H1 (cell line): ENCODE measurements around the gene SLIT2. TPM values are rescaled to one million over a fixed set of nuclear protein-coding genes. Genes with fewer than 3 reads are reported as not detected.

Experiments used
- CTCF ChIA-PET: fragments of 300-600 bp; sonication (Branson Sonifier 250); formaldehyde crosslinking; loops from one replicate; lab custom pipeline; 2021; ENCODE audit not compliant: partially characterized antibody; lab: Charles Lee
- POLR2A ChIA-PET: fragments of 300-600 bp; sonication (Branson Sonifier 250); formaldehyde crosslinking; loops from one replicate; lab custom pipeline; 2021; ENCODE audit warnings: inconsistent platforms; ENCODE audit not compliant: partially characterized antibody; lab: Charles Lee
- DNase-seq, 2 experiments: peaks; one replicate each; pipeline versions ENCODE4 v3.0.0 to v3.0.0-alpha.2; 2010 to 2022; ENCODE audit warnings: low spot score in 2 of 2, low read depth in 1 of 2, mixed read lengths in 1 of 2
- FAIRE-seq: peaks from 2 replicates; lab custom pipeline; 2011; peaks lifted over from hg19 to GRCh38; lab: Jason Lieb, UNC
- H2AFZ ChIP-seq: 2 replicates; pipeline ENCODE4 v1.8.1; 2012; ENCODE audit warnings: low read length, inconsistent platforms
- H2AK5ac ChIP-seq: 2 replicates; pipeline ENCODE4 v1.6.1; 2013; ENCODE audit warnings: low read depth, low read length
- H2BK120ac ChIP-seq: replicated peaks from 2 replicates; pipeline ENCODE3; 2013; ENCODE audit warnings: low read depth, low read length, inconsistent platforms
- H2BK12ac ChIP-seq: 2 replicates; pipeline ENCODE4 v1.6.1; 2013; ENCODE audit warnings: low read depth, low read length
- H2BK15ac ChIP-seq: 2 replicates; pipeline ENCODE4 v1.6.1; 2013; ENCODE audit warnings: low read length
- H2BK20ac ChIP-seq: 2 replicates; pipeline ENCODE4 v1.6.1; 2013; ENCODE audit warnings: low read length
- H2BK5ac ChIP-seq: 2 replicates; pipeline ENCODE4 v1.6.1; 2013; ENCODE audit warnings: low read depth, low read length
- H3K14ac ChIP-seq: 2 replicates; pipeline ENCODE4 v1.6.1; 2013; ENCODE audit warnings: inconsistent platforms; ENCODE audit not compliant: insufficient read length
- H3K18ac ChIP-seq: 2 replicates; pipeline ENCODE4 v1.6.1; 2013; ENCODE audit warnings: low read length; ENCODE audit errors: extremely low read depth
- H3K23ac ChIP-seq: 2 replicates; pipeline ENCODE4 v1.6.1; 2013; ENCODE audit warnings: inconsistent platforms; ENCODE audit not compliant: insufficient read length
- H3K23me2 ChIP-seq: 2 replicates; pipeline ENCODE4 v1.6.1; 2013; ENCODE audit warnings: low read depth, low read length
- H3K27ac ChIP-seq: 2 replicates; pipeline ENCODE4 v1.6.1; 2011; ENCODE audit warnings: low read depth, low read length, inconsistent platforms
- H3K27me3 ChIP-seq, 4 experiments: replicated peaks in 1 of 4; 1 replicate in 1 of 4; 2 replicates in 3 of 4; pipeline versions ENCODE4 v1.6.1 to v1.8.1; 2011 to 2013; ENCODE audit warnings: low read length in 3 of 4, mild to moderate bottlenecking in 3 of 4, inconsistent platforms in 2 of 4, mixed read lengths in 2 of 4, moderate library complexity in 1 of 4; ENCODE audit not compliant: control insufficient read depth in 3 of 4, insufficient read depth in 3 of 4; ENCODE audit errors: extremely low read depth in 1 of 4
- H3K36me3 ChIP-seq, 4 experiments: 2 replicates each; pipeline versions ENCODE4 v1.6.1 to v1.8.1; 2011 to 2013; ENCODE audit warnings: mild to moderate bottlenecking in 4 of 4, low read length in 3 of 4, moderate library complexity in 2 of 4, control low read depth in 1 of 4, inconsistent platforms in 1 of 4; ENCODE audit not compliant: insufficient read depth in 4 of 4, control insufficient read depth in 2 of 4
- H3K4ac ChIP-seq: replicated peaks from 2 replicates; pipeline ENCODE3; 2013; ENCODE audit warnings: low read length, low read depth, mixed read lengths, inconsistent platforms; ENCODE audit not compliant: insufficient read length
- H3K4me1 ChIP-seq, 4 experiments: replicated peaks in 1 of 4; 1 replicate in 1 of 4; 2 replicates in 3 of 4; pipeline versions ENCODE4 v1.6.1 to v1.8.1; 2011 to 2013; ENCODE audit warnings: low read length in 3 of 4, inconsistent platforms in 2 of 4, mixed read lengths in 1 of 4; ENCODE audit not compliant: insufficient read depth in 4 of 4, control insufficient read depth in 3 of 4
- H3K4me2 ChIP-seq, 2 experiments: 2 replicates each; pipeline versions ENCODE4 v1.6.1 to v1.8.1; 2011 to 2013; ENCODE audit warnings: low read depth in 2 of 2, low read length in 2 of 2, control low read depth in 1 of 2, inconsistent platforms in 1 of 2, mild to moderate bottlenecking in 1 of 2; ENCODE audit not compliant: insufficient read depth in 1 of 2
- H3K4me3 ChIP-seq, 4 experiments: fragments of 200-600, 300-600 bp in 1 of 4; sonication (generic), shearing (Covaris generic), sonication (Bioruptor Twin) in 1 of 4; 2 replicates each; pipeline versions ENCODE4 v1.5.1 to v1.8.1; 2011 to 2016; ENCODE audit warnings: low read length in 4 of 4, low read depth in 3 of 4, control low read depth in 2 of 4, inconsistent platforms in 2 of 4, mild to moderate bottlenecking in 2 of 4, mixed read lengths in 1 of 4, moderate library complexity in 1 of 4; ENCODE audit not compliant: insufficient read depth in 2 of 4; ENCODE audit errors: extremely low read depth in 1 of 4
- H3K56ac ChIP-seq: replicated peaks from 2 replicates; pipeline ENCODE3; 2013; ENCODE audit warnings: low read depth, mild to moderate bottlenecking, mixed read lengths, low read length, inconsistent platforms; ENCODE audit not compliant: insufficient read length
- H3K79me1 ChIP-seq: 2 replicates; pipeline ENCODE4 v1.6.1; 2013; ENCODE audit warnings: low read depth, low read length, control low read depth
- H3K79me2 ChIP-seq, 2 experiments: 2 replicates each; pipeline versions ENCODE4 v1.6.1 to v1.8.1; 2012 to 2013; ENCODE audit warnings: low read length in 2 of 2, mild to moderate bottlenecking in 2 of 2, inconsistent platforms in 1 of 2; ENCODE audit not compliant: insufficient read depth in 2 of 2, control insufficient read depth in 1 of 2
- H3K9ac ChIP-seq, 4 experiments: replicated peaks in 1 of 4; 1 replicate in 1 of 4; 2 replicates in 3 of 4; pipeline versions ENCODE4 v1.6.1 to v1.8.1; 2011 to 2013; ENCODE audit warnings: low read depth in 3 of 4, low read length in 3 of 4, control low read depth in 2 of 4, mild to moderate bottlenecking in 2 of 4, moderate library complexity in 2 of 4, inconsistent platforms in 1 of 4; ENCODE audit errors: extremely low read depth in 1 of 4
- H3K9me3 ChIP-seq, 2 experiments: 2 replicates each; pipeline versions ENCODE4 v1.6.1 to v1.8.1; 2012 to 2013; ENCODE audit warnings: mild to moderate bottlenecking in 2 of 2, moderate library complexity in 2 of 2, control low read depth in 1 of 2, inconsistent platforms in 1 of 2, low read depth in 1 of 2, low read length in 1 of 2, mixed read lengths in 1 of 2; ENCODE audit not compliant: insufficient read depth in 2 of 2
- H4K20me1 ChIP-seq, 2 experiments: replicated peaks in 1 of 2; 2 replicates each; pipeline versions ENCODE3 to v1.8.1; 2011 to 2013; ENCODE audit warnings: inconsistent platforms in 2 of 2, low read length in 2 of 2, mild to moderate bottlenecking in 1 of 2; ENCODE audit not compliant: insufficient read depth in 2 of 2, control insufficient read depth in 1 of 2
- H4K5ac ChIP-seq: 2 replicates; pipeline ENCODE4 v1.6.1; 2013; ENCODE audit warnings: low read length, low read depth, mixed read lengths, inconsistent platforms; ENCODE audit not compliant: insufficient read length
- H4K8ac ChIP-seq: 2 replicates; pipeline ENCODE4 v1.8.0; 2013; ENCODE audit warnings: mild to moderate bottlenecking, moderate library complexity, low read length, inconsistent platforms; ENCODE audit not compliant: insufficient read depth; ENCODE audit errors: extremely low read depth
- H4K91ac ChIP-seq: replicated peaks from 2 replicates; pipeline ENCODE3; 2013; ENCODE audit warnings: low read length, mixed read lengths, inconsistent platforms; ENCODE audit not compliant: insufficient read length
- TAF1 ChIP-seq: IDR thresholded peaks from 2 replicates; pipeline ENCODE4 v1.6.1; 2011; ENCODE audit warnings: mild to moderate bottlenecking, low read depth, low read length
- WGBS, 2 experiments: shearing (Covaris generic) in 1 of 2; methylation state at CpG; one replicate each; pipeline versions ENCODE4 v1.1.6 to v1.1.7; 2013 to 2015; ENCODE audit warnings: low lambda C conversion rate in 2 of 2, mixed read lengths in 2 of 2, inconsistent platforms in 1 of 2, low coverage in 1 of 2, missing lambda C conversion rate in 1 of 2; ENCODE audit not compliant: insufficient replicate concordance in 2 of 2, insufficient coverage in 1 of 2, insufficient read length in 1 of 2; ENCODE audit errors: extremely low coverage in 1 of 2, missing lambda C conversion rate in 1 of 2; 5-methylcytosine and 5-hydroxymethylcytosine counted together
- polyA plus RNA-seq, 7 experiments: library from polyadenylated mRNA; depleted of rRNA in 3 of 7; stranded (reverse) in 5 of 7; unstranded in 2 of 7; fragments of >200 nt in 5 of 7; fragments of 200-250 nt in 2 of 7; gene quantifications; 1 replicate in 5 of 7; 2 replicates in 1 of 7; 4 replicates in 1 of 7; pipeline versions ENCODE4 v1.2.1 to v1.2.3, GENCODE V29; 2011 to 2013; ENCODE audit warnings: missing spikeins in 2 of 7, mixed read lengths in 2 of 7
- total RNA-seq: library from RNA; stranded (reverse); fragmentation: NEBNext Ultra II Directional; extraction: Animal tissue kit (Norgen Biotek cat#: 25700); gene quantifications from 2 replicates; pipeline ENCODE4 v1.2.1, GENCODE V29; 2021

The SLIT2 gene
- total and polyA plus RNA-seq, 2 of the 8 experiments (the other 6 are each of a cell fraction or from before 2014, with no cell fraction given), result 2.0 to 13.7 TPM

- FAIRE-seq (no peak), DNase-seq (no peak)
- no peaks in the 10 kb centered on the region for H3K36me3 ChIP-seq
- H3K4me3 ChIP-seq, result no peak overlapping the region
- 84% methylated on average over 2 of the region's 2 CpGs; no CpG with 5 or more reads in 1 of the 2 experiments for WGBS, 2 experiments
- H3K18ac ChIP-seq, result no peak overlapping the region
- CTCF ChIA-PET, result interaction anchor here (0.5 to 0.8 kb wide), 4 partner anchors 14 to 976 kb away, joined by 3 read pairs; no protein-coding TSS in a partner anchor
- no peak overlapping the region for H4K5ac ChIP-seq
- no peak overlapping the region for H3K9ac ChIP-seq
- no peaks in the 10 kb centered on the region for H3K27me3 ChIP-seq
- no peak overlapping the region for H3K4me2 ChIP-seq
- H2AFZ ChIP-seq, result no peak overlapping the region
- H3K27ac ChIP-seq, result no peak overlapping the region
- H4K20me1 ChIP-seq, result no peaks in the 10 kb centered on the region
- POLR2A ChIA-PET, result no interaction called here
- no peak for TF ChIP-seq TAF1
- no peak overlapping the region for H4K91ac ChIP-seq
- H2AK5ac ChIP-seq, result no peak overlapping the region
- no peak overlapping the region for H3K23ac ChIP-seq
- no peak overlapping the region for H4K8ac ChIP-seq
- H3K14ac ChIP-seq, result no peak overlapping the region
- no peaks in the 10 kb centered on the region for H3K79me1 ChIP-seq
- H2BK5ac ChIP-seq, result no peak overlapping the region
- H2BK15ac ChIP-seq, result no peak overlapping the region
- H2BK120ac ChIP-seq, result no peak overlapping the region
- H2BK20ac ChIP-seq, result no peak overlapping the region
- H3K79me2 ChIP-seq, result no peaks in the 10 kb centered on the region
- H3K56ac ChIP-seq, result no peak overlapping the region
- no peaks in the 10 kb centered on the region for H3K9me3 ChIP-seq
- H3K4me1 ChIP-seq, result no peaks in the 10 kb centered on the region
- no peak overlapping the region for H2BK12ac ChIP-seq
- no peaks in the 10 kb centered on the region for H3K23me2 ChIP-seq
- H3K4ac ChIP-seq, result no peak overlapping the region
Observed at GRCh38 chr4:20297261-20297660, 45.6 kb downstream of the SLIT2 start.
